ENCODE measurements around the gene EDEM1.
A peak's percentile ranks its signal among the peaks of the same experiment; 100 is the strongest.
"Not testable (repeated sequence)": the region's sequence is repeated elsewhere in the genome, so short reads cannot be mapped to it uniquely, and the experiment has no call there.

EDEM1 gene

DNA sequence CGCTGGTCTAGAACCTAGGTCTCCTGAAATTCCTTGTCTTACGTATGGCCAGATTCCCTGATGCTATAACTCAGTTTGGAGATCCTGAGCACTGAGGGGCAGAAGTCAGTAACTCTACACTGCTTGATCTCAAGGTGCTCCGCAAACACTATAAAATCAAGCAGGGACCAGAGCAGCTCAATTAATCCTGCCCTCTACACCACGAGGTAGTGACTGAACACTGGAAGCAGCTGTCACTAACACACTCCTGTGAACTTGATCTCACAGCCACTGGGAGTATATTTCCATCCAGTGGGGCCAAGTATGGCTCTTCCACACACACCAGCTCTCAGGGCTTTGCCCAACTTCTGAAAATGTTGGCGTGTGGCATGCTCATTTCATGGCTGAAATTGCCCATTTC lies 51.0 kb downstream of the EDEM1 start:
- no peak for DNase-seq

DNA sequence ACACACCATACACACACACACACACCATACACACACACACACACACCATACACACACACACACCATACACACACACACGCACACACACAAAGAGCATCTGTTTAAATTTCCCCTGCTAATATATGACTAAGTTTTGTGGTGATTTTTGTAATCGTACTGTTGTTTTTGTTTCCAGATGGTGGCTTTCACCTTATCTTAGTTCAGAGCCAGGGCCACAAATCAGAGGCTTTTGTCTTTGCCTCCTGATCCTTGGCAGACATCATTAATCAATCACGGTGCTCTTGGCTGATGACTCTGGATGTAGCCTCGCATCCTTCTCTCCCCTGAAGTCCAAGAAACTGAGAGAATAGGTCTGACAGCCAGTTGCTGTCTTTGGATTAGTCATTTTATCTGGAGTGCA lies 52.1 kb downstream of the EDEM1 start:
- DNase-seq, result peak in 1 of 3 donors; percentile 42

DNA sequence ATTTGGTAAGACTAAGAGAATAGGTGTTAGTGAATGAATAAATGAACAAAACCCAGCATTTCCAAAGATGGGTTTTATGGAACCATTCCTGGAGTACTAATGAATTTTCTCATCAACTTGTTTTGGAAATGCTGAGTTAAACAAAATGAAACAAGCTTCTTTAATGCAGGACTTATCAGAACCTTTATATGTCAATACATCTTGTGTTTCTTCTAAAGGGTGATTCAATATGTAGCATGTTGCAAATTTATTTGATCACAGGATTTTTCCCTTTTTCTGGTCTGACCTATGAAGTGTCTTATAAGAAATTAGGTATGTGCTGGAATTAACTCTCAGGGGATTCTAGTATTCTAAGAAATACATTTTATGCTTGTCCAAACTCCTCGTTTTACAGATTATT lies 53.2 kb downstream of the EDEM1 start:
- no peak for DNase-seq

DNA sequence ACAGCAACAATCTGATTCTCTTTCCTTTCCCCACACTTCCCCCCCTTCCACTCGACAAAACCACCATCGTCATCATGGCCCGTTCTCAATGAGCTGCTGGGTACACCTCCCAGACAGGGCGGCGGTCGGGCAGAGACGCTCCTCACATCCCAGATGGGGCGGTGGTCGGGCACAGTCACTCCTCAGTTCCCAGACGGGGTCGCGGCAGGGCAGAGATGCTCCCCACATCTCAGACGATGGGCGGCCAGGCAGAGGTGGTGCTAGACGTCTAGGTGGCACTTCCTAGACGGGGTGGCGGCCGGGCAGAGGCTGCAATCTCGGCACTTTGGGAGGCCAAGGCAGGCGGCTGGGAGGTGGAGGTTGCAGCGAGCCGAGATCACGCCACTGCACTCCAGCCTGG lies 55.3 kb downstream of the EDEM1 start:
- DNase-seq, result not testable (repeated sequence)

DNA sequence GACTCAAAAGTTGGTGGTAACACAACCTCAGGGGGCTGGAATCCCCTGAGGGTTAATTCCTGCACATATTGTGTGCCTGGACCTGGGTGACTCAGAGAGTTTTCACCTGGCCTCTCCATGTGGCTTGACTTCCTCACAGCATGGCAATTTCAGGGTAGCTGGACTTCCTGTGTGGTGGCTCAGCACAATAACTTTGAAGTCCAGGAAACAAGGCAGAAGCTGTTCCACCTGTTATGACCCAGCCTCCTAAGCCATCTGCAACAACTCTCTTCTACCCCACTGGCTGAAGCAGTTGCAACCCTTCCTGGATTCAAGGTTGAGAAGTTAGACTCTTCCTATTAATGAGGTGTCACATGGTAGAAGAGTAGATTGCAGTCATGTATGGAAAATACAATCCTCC lies 58.4 kb downstream of the EDEM1 start:
- no peak for DNase-seq

DNA sequence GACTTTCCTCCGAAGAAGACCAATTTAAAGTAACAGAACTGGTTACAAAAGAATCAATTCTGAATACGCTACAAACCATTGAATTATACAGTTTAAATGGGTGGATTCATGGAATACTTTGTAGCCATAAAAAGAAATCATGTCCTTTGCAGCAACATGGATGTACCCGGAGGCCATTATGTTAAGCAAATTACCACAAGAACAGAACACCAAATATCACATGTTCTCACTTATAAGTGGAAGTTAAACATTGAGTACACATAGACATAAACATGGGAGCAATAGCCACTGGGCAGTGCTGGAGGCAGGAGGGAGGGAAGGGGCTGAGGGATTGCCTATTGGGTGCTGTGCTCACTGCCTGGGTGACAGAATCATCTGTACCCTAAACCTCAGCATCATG lies 61.3 kb downstream of the EDEM1 start:
- no peak for DNase-seq

DNA sequence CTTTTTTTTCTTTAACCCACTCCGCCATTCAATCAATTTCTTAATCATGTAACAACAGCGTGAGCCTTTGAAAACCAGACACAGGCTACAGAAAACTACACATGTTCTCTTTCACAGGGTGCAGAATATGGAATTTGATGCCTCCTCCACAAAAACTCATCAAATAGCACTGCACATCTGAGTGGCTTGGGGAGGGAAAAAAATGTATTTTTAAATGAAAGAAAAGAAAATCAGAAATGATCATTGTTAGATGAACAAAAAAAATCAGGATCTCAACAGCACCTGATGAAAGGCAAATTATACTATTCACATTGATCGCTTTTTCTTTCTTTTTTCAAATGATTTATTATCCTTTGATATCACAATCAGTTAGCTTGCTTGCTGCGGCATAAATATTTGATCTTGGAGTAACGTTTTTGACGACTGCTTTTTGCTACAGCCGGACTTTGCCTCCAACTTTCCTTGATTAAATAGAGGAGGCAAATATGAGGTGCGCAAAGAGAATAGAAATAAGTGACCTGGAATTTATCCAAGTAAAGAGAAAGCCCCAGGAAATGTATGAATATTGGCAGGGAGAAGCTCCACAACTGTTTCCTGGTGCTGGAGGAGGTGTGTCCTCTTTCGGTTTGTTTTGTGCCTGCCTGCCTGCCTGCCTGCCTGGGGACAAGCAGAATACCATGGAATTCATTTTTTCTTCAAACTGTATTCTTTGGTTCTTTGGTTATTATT lies 63.1 kb downstream of the EDEM1 start:
- no peak for DNase-seq

DNA sequence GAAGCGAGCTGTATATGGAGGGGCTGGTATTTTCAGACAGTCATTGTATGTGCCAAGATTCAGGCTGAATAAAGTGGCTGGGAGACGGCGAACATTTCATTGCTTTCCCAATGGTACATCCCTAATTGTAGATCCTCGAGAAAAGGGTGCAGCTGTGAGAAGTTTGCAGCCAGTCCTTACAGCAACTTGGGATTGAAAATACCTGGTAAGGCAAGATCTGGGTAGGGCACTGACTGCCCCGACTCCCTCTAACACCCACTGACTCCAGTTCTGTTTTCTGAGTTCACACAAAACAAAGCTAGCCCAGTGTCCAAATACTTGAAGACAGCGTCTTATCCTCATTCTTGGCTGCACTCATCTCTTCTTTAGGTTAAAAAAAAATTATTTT lies 63.7 kb downstream of the EDEM1 start:
- DNase-seq, result no peak

DNA sequence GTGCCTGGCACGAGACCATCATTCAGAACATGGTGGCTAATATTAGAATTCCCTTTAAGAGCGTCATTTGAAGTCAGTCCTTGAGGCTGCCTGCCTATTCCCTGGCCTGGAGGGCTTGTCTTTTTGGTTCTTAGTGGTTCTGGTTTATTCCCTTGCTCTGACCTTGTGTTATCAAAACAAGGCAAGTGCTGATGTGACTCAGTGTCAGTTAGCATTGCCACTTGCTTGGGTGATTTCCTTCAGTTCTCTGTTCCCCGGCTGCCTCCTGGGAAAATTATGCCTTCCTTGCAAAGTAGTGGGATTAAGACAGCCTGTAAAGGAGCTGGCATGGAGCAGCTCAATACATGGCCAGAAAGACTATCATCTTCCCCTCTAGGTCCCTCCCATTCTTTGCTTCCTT lies 64.6 kb downstream of the EDEM1 start:
- DNase-seq, result no peak

DNA sequence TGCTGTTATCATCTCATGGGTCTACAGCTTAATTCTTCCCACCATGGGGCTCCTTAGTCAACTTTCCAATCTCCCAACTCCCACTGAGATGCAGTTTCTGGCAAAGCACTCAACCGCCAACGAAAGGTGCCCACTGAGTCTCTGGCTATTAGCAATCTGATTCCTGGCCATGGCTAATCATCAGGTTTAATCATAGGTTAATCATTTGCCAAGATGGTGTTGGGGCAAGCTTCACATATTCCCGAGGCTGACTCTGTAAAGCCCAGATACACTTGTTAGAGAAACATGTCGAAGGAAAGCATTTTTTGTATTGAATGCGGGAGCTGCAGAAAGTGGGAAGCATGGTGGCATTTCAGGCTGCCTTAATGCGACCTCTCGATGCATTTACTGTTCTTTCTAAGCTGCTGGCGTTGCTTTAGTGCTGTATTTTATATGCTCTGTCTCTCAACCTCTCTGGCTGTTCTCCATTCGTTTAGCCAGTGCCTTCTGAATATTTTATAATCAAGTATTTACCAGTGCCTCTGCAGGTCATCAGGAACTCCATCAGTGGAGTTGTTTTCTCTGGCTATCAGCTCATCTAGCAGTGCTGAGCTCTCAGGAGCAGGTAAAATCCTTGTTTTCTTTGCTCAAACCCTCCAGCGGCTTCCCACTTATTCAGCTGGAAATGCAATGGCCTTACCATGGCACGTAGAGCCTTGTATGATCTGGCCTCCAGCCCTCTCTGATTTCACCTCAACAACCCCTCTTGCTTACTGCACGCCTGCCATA lies 67.0 kb downstream of the EDEM1 start:
- DNase-seq, result no peak

DNA sequence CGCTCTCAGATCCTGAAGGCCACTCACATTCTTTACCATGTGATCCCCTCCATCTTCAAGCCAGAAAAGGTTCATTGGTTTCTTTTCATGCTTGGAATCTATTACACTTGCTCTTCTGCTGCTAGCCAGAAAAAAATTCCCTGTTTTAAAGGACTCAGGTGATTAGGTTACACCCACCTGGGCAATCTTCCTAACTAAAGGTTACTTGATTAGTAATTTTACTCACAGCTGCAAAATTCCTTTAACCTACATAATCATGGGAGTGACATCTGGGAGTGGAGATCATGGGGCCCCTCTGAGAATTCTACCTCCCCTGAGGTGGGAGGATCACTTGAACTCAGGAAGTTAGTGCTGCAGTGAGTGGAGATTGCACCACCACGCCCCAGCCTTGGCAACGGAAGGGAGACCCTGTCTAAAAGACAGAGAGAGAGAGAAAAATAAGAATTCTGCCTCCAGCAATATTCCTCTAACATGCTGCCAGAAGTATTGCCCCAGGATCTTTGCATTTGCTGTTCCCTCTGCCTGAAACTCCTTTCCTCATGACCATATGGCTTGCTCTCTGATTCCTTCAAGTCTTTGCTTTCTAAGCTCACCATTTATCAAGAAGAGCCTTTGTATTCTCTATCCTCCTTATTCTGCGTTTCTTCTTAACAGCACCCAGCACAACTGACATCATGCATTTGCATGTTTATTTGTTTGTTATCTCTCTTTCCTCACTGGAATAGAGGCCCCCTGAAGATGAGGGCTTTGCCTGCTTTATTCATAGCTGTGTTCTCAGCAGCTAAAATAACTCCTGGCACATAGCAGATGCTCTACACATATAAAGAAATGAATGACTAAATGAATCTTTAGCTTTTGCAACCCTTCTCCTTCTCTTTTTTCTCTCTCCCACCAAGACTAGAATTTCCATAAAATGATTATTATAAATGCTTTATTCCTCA lies 68.2 kb downstream of the EDEM1 start:
- no peak for DNase-seq

DNA sequence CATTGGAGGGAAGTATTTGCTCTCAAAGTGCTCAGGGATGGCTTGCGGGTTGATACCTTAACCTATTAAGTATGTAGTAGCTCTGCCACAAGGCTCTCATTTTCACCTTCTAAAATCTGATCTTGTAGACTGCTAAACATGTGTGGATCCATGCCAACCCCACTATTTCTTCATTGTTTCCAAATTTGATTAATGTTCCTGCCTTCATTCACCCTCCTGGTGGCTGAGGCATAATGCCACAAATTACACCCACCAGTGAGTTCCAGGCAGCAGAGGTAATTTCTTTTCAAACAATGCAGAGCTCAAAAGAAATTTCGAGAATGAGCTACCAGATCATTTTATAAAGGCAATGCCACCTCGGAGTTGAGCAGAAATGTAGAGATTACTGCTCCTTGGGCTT lies 71.0 kb downstream of the EDEM1 start:
- DNase-seq, result no peak

DNA sequence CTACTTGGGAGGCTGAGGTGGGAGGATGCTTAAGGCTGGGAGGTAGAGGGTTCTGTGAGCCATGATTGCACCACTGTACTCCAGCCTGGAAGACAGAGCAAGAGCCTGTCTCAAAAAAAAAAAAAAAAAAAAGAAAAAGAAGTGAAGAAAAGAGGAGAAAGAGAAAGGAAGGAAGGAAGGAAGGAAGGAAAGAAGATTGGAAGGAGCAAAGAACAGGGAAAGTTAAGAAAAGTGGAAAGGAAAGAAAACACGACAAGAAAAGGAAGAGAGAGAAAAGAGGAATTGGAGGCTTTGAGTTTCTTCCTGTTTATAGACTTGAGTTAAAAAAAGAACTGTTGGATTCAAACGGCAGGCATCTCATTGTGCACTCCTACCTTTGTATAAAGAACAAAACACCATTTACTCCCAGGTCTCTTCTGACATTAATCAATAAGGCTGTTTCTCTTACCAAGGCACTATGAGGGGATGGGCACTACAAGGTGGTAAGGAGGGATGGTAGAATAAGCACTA lies 73.5 kb downstream of the EDEM1 start:
- DNase-seq, result peak; percentile 12 to 39 (median 26)

DNA sequence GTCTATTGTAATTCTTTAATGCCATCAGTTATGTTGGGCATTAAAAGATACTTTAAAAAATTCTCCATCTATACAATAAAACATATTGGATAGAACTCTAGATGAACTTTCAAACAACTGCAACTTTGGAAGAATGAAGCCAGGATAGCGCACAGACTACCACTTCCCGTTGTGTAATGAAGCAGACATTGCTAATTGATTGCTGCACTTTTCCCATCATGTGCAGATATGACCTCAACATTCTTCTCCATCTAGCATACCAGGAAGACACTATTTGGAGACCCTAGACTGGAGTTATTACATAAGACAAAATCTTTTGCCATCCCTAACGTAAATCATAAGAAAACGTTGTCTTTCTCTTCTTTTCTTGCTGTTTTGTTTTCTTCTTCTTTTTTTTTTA lies 75.0 kb downstream of the EDEM1 start:
- DNase-seq, result no peak

DNA sequence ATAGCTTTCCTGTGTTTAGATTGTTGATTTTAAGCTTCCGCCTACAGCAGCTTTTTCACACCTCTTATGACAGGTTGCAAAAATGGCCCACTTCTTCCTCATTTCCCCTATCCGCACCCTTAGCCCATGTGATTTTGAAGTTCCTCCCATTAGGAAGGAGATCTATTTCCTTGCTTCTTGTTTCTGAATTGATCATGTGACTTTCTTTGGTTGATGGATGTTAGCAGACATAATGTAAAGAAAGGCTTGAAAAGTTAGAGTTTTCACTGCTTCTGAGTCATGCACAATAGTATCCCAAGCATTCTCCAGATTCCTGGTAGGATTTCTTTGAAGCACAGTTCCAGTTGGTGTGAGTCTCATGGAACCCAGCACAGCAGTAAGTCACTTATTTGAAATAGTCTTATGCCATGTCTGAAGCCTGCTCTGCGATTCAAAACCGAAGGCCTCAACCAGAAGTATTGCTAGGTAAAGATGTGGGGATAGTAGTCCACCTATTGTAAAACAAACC lies 76.6 kb downstream of the EDEM1 start:
- DNase-seq, result no peak

DNA sequence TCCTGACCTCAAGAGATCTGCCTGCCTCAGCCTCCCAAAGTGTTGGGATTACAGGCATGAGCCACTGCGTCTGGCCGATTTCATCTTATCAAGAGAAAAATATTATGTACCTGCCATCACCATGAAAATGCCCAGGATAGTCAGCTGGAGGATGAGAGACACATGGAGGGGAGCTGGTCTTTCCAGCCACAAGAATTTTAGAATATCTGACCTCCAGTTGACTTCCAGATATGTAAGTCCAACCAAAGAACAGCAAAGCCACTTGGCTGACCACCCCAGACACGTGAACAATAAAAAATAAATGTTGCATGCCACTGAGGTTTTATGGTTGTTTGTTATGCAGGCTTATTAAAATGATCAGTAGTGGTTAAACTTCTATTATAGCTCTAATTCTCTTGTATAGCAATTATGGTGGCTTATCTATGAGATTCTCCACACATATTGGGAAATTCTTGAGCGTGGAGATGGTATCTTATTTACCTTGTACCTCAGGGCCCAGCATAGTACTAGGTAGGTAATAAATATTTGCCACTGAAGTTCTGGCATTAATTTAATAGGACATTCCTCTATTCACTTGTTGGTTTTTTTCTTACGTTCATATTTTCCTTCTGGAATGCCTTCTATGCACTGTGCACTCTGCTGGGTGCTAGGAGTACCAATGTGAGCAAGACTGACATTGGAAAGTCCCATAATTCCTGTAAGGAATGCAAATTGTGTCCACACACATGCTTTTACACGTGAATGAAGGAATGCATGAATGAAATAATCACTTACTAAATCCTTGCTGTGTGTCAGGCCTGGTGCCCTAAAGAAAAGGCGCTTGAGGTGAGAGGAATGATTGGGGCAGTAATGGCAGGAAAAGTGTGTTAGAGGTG lies 77.6 kb downstream of the EDEM1 start:
- no peak for DNase-seq

DNA sequence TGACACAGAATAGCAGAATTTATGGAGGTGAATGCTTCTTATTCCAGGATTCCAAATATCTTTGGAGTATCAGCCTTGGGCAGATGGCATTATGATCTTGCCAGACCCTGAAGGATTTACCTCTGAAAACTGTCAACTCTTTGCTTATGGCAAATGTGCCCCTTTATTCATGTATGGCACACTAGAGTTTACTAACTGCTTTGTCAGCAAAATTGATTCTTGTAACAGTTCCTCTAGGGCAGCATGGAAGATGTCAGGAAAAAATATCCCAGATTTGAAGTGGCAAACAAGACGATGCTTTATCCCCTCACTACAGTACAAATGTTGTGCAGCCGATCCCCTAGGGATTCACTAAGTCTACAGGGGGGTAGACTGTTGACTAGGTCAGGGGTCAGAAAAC lies 79.7 kb downstream of the EDEM1 start:
- DNase-seq, result no peak

DNA sequence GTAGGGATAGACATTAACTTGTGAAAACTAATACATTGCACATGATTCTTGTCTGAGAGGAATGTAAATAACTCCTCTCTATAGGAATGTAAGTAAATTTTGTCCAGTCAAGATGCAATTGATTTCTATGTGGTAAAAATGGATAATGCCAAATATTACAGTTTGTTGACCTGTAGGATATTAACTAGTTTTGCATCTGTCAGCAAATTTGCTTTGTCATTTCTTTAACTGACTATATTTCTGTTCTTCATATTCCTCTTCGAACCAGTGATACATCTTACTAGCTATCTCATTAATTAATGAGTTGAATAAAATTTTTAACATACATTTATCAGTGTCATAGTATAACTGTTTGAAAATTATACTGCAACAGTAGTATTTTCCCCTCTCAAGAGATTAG lies 80.4 kb downstream of the EDEM1 start:
- DNase-seq, result no peak
